ENCODE measurements around the gene SHB. TPM values are rescaled to one million over a fixed set of nuclear protein-coding genes. Genes with fewer than 3 reads are reported as not detected.
A peak's percentile ranks its signal among the peaks of the same experiment; 100 is the strongest.

Gene SHB
- total RNA-seq, 1 experiment from 2014 or later = 12.2 TPM

GRCh38 chr9:37908698-37909186 lies 160.3 kb downstream of the SHB start:
- ChIA-PET CTCF (interaction anchor here (1.3 kb wide), 1 partner anchor 179 kb away, joined by 4 read pairs; no protein-coding TSS in a partner anchor), POLR2A (no interaction called here)
- ATAC-seq = no peak

GRCh38 chr9:37908283-37908682 lies 160.7 kb downstream of the SHB start:
- H3K36me3 Mint-ChIP-seq = no peaks in the 10 kb centered on the region
- no peak overlapping the region for H3K4me3 Mint-ChIP-seq
- peaks cover 10% of the 10 kb centered on the region for H3K4me1 Mint-ChIP-seq
- H3K27ac Mint-ChIP-seq = no peak overlapping the region
- ChIA-PET POLR2A (no interaction called here), CTCF (interaction anchor here (0.6 to 0.7 kb wide), 2 partner anchors 354 to 426 kb away, joined by 3 read pairs; no protein-coding TSS in a partner anchor)
- ATAC-seq (no peak), DNase-seq (ENCODE audit: low spot score) (no peak)
- TF ChIP-seq TCF7 (CRISPR knock-in tag; IDR thresholded peaks at IDR 0.05; ENCODE audit: low read depth) (no peak), ZNF416 (CRISPR knock-in tag; IDR thresholded peaks at IDR 0.05) (no peak), ERG (CRISPR knock-in tag; IDR thresholded peaks at IDR 0.05) (no peak), GRHL2 (CRISPR knock-in tag; IDR thresholded peaks at IDR 0.05; ENCODE audit: insufficient replicate concordance, severe bottlenecking) (no peak), CBFB (CRISPR knock-in tag; IDR thresholded peaks at IDR 0.05; ENCODE audit: low read depth) (no peak), TEAD4 (CRISPR knock-in tag; IDR thresholded peaks at IDR 0.05) (no peak), ATF1 (CRISPR knock-in tag; IDR thresholded peaks at IDR 0.05) (no peak), ATF6 (CRISPR knock-in tag; IDR thresholded peaks at IDR 0.05) (no peak), SOX15 (CRISPR knock-in tag; IDR thresholded peaks at IDR 0.05) (no peak), ZNF423 (CRISPR knock-in tag; IDR thresholded peaks at IDR 0.05) (no peak)
- no peaks in the 10 kb centered on the region for H3K9me3 Mint-ChIP-seq
- H3K27me3 Mint-ChIP-seq (ENCODE audit: low read depth) = peaks cover 8% of the 10 kb centered on the region; the same call in 1 of the 2 replicates

More at GRCh38 chr9:37908698-37909186, 160.3 kb downstream of the SHB start:
- Mint-ChIP-seq H3K4me3 (no peak overlapping the region), H3K9me3 (no peaks in the 10 kb centered on the region), H3K27me3 (ENCODE audit: low read depth) (peaks cover 8% of the 10 kb centered on the region; the same call in 1 of the 2 replicates), H3K27ac (no peak overlapping the region), H3K36me3 (no peaks in the 10 kb centered on the region), H3K4me1 (peaks cover 13% of the 10 kb centered on the region)
- no peak for TF ChIP-seq IRF2 (CRISPR knock-in tag; IDR thresholded peaks at IDR 0.05; ENCODE audit: borderline replicate concordance, low read depth)
- TF ChIP-seq GABPB1 (CRISPR knock-in tag; IDR thresholded peaks at IDR 0.05) = peak; percentile 82
- DNase-seq (ENCODE audit: low spot score) = no peak

- ATAC-seq = no peak
- no peak for DNase-seq (ENCODE audit: low spot score)
- Mint-ChIP-seq H3K9me3 (no peaks in the 10 kb centered on the region), H3K27me3 (ENCODE audit: low read depth) (peaks cover 8% of the 10 kb centered on the region; the same call in 1 of the 2 replicates), H3K4me3 (peak overlapping the region; percentile 17; the same call in 1 of the 2 replicates), H3K4me1 (peaks cover 18% of the 10 kb centered on the region), H3K36me3 (no peaks in the 10 kb centered on the region), H3K27ac (no peak overlapping the region)
- ChIA-PET POLR2A (no interaction called here), CTCF (no interaction called here)
- TF ChIP-seq FOXK1 (CRISPR knock-in tag; IDR thresholded peaks at IDR 0.05) (no peak), FOXP4 (CRISPR knock-in tag; IDR thresholded peaks at IDR 0.05) (no peak), GTF2I (CRISPR knock-in tag; conservative IDR thresholded peaks at IDR 0.05) (no peak), NFATC4 (CRISPR knock-in tag; IDR thresholded peaks at IDR 0.05) (no peak), TCF7 (CRISPR knock-in tag; IDR thresholded peaks at IDR 0.05; ENCODE audit: low read depth) (no peak), E2F1 (CRISPR knock-in tag; IDR thresholded peaks at IDR 0.05) (no peak), FOXP1 (CRISPR knock-in tag; IDR thresholded peaks at IDR 0.05; ENCODE audit: borderline replicate concordance) (no peak), GRHL2 (CRISPR knock-in tag; IDR thresholded peaks at IDR 0.05; ENCODE audit: insufficient replicate concordance, severe bottlenecking) (no peak), RORB (CRISPR knock-in tag; IDR thresholded peaks at IDR 0.05) (no peak), E2F5 (CRISPR knock-in tag; IDR thresholded peaks at IDR 0.05) (no peak), ERG (CRISPR knock-in tag; IDR thresholded peaks at IDR 0.05) (no peak), KAT7 (CRISPR knock-in tag; IDR thresholded peaks at IDR 0.05; ENCODE audit: borderline replicate concordance) (no peak)
These were observed 162.5 kb downstream of the SHB start for GRCh38 chr9:37906312-37907239.

Measured in WTC11 (cell line).